ENCODE measurements around the gene RIMOC1.

- TF ChIP-seq CTCF (IDR thresholded peaks at IDR 0.05) (no peak), POLR2A (IDR thresholded peaks at IDR 0.05) (no peak)
Measured at GRCh38 chr5:41903382-41903891, 707 bp upstream of the RIMOC1 start.

All from body of pancreas (tissue), 4 donors.